ENCODE results near the gene RAB3B.

- TF ChIP-seq CTCF (IDR thresholded peaks at IDR 0.05) (no peak), POLR2A (IDR thresholded peaks at IDR 0.05) (no peak), POLR2AphosphoS5 (IDR thresholded peaks at IDR 0.05) (no peak)
Observed at GRCh38 chr1:51962486-51963356, 27.8 kb downstream of the RAB3B start.

Data from breast epithelium (tissue), 3 donors.